Measurements from ENCODE around the gene KRTAP4-2. TPM values are rescaled to one million over a fixed set of nuclear protein-coding genes. Genes with fewer than 3 reads are reported as not detected.
"Not testable (repeated sequence)": the region's sequence is repeated elsewhere in the genome, so short reads cannot be mapped to it uniquely, and the experiment has no call there.

KRTAP4-2 gene
- total RNA-seq, 4 donors from 2014 or later, result not detected

GRCh38 chr17:41199421-41200078, 21.5 kb upstream of the KRTAP4-2 start:
- DNase-seq (ENCODE audit: low spot score) (no peak), ATAC-seq (ENCODE audit: low FRiP score) (no peak)
- no peak for TF ChIP-seq CTCF (IDR thresholded peaks at IDR 0.05)

- DNase-seq (ENCODE audit: low spot score) (no peak), ATAC-seq (ENCODE audit: low FRiP score) (no peak)
- no peak for TF ChIP-seq CTCF (IDR thresholded peaks at IDR 0.05)
Observed at GRCh38 chr17:41196068-41196467, 18.0 kb upstream of the KRTAP4-2 start.

- DNase-seq (ENCODE audit: low spot score), result no peak
- no peak for TF ChIP-seq CTCF (IDR thresholded peaks at IDR 0.05)
- no peak for ATAC-seq (ENCODE audit: low FRiP score)
Observed at GRCh38 chr17:41190328-41190727, 12.3 kb upstream of the KRTAP4-2 start.

GRCh38 chr17:41189837-41190318, 11.9 kb upstream of the KRTAP4-2 start, which contains the start of gene KRTAP9-1:
TSS of gene KRTAP9-1 (plus strand) at chr17:41189887. CDS start at chr17:41189887, 0 bp downstream.
- ATAC-seq (ENCODE audit: low FRiP score); DNase-seq (ENCODE audit: low spot score): not testable (repeated sequence)

DNA sequence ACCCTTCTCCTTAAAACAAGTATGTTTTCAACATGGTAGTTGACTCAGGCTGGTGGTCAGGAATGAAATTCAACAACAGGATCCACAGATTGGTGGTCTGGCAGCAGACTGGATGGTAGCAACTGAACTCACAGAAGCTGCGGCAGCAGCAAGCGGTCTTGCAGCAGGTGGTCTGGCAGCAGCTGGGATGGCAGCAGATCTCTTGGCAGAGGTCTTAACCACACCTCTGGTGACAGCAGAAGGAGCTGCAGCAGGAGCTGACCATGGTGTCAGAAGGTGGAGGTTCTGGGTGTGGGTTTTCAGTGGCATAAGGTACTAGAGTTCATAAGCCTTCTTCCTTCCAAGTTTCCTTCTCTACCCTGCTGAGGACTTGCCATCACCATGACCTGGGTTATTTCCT, 8.9 kb upstream of the KRTAP4-2 start:
- ATAC-seq (ENCODE audit: low FRiP score) (no peak), DNase-seq (ENCODE audit: low spot score) (no peak)
- TF ChIP-seq CTCF (IDR thresholded peaks at IDR 0.05), result no peak

DNA sequence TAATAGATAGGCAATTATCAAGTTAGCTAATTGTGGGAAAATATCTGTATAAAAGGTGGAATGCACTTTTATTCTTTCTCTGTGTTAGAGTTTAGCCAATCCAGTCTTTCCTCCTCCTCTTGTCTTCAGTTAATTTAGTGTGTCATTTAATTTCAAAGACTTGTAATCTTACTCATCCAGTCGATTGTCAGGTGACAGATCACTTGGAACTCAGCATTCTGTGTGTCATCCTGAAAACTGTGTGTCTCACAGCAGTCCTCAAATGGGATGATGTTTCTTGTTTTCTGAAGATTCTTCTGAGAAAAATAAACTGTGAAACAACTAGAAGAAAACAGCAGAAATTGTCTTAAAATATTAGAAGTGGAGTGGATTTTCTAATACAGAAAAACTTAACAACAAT, 7.0 kb upstream of the KRTAP4-2 start:
- ATAC-seq (ENCODE audit: low FRiP score) (no peak), DNase-seq (ENCODE audit: low spot score) (no peak)
- TF ChIP-seq CTCF (IDR thresholded peaks at IDR 0.05), result no peak

DNA sequence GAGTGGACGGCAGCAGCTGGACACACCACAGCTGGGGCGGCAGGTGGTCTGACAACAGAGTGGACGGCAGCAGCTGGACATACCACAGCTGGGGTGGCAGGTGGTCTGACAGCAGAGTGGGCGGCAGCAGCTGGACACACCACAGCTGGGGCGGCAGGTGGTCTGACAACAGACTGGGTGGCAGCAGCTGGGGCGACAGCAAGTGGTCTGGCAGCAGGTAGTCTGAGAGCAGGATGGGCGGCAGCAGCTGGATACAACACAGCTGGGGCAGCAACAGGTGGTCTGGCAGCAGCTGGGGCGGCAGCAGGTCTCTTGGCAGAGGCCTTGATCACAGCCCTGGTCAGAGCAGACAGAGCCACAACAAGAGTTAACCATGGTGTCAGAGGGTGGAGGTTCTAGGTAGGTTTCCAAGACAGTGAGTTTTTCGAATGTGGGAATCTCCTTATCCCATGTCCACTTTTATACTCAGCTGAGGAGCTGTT, 6.5 kb upstream of the KRTAP4-2 start, which contains the start of gene KRTAP4-1:
KRTAP4-1 (minus strand) TSS at position 432 of the 482 bp plus-strand sequence; CDS start at position 375, 57 bp downstream.
- TF ChIP-seq CTCF (IDR thresholded peaks at IDR 0.05), result no peak
- ATAC-seq (ENCODE audit: low FRiP score), result no peak
- no peak for DNase-seq (ENCODE audit: low spot score)
